ENCODE data around the gene AREL1.

AREL1 gene

GRCh38 chr14:74630881-74631690 is 81.8 kb downstream of the AREL1 start:
- H3K36me3 Mint-ChIP-seq (ENCODE audit: low read depth), result no peaks in the 10 kb centered on the region
- no peak overlapping the region for H3K4me3 Mint-ChIP-seq
- peak overlapping the region; percentile 4 for H3K27ac Mint-ChIP-seq
- no peak for DNase-seq
- TF ChIP-seq CTCF (IDR thresholded peaks at IDR 0.05), result no peak
- H3K27me3 Mint-ChIP-seq (ENCODE audit: low read depth, poor library complexity), result peaks cover 16% of the 10 kb centered on the region
- peaks cover 46% of the 10 kb centered on the region for H3K4me1 Mint-ChIP-seq
- H3K9me3 Mint-ChIP-seq, result no peaks in the 10 kb centered on the region

GRCh38 chr14:74628418-74628817 is 84.5 kb downstream of the AREL1 start:
- no peaks in the 10 kb centered on the region for H3K36me3 Mint-ChIP-seq (ENCODE audit: low read depth)
- no peak overlapping the region for H3K27ac Mint-ChIP-seq
- peaks cover 23% of the 10 kb centered on the region for H3K4me1 Mint-ChIP-seq
- H3K9me3 Mint-ChIP-seq, result no peaks in the 10 kb centered on the region
- DNase-seq, result no peak
- H3K27me3 Mint-ChIP-seq (ENCODE audit: low read depth, poor library complexity), result peaks cover 28% of the 10 kb centered on the region
- TF ChIP-seq CTCF (IDR thresholded peaks at IDR 0.05), result no peak
- no peak overlapping the region for H3K4me3 Mint-ChIP-seq

DNA sequence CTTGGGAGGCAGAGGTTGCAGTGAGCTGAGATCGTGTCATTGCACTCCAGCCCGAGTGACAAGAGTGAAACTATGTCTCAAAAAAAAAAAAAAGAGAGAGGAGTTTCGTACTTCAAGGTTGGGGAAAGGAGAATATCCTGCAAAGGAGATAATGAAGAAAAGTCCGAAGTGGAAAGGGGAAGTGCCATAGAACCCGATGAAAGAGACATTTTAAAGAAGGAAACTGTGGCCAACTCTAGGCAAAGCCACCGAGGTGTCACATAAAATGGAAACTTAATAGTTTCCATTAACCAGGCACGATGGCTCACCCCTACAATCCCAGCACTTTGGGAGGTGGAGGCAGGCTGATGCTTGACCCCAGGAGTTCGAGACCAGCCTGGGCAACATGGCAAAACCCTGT is 85.8 kb downstream of the AREL1 start:
- no peak for TF ChIP-seq CTCF (IDR thresholded peaks at IDR 0.05)
- Mint-ChIP-seq H3K4me3 (no peak overlapping the region), H3K36me3 (ENCODE audit: low read depth) (no peaks in the 10 kb centered on the region), H3K27me3 (ENCODE audit: low read depth, poor library complexity) (peaks cover 32% of the 10 kb centered on the region), H3K27ac (no peak overlapping the region), H3K9me3 (no peaks in the 10 kb centered on the region), H3K4me1 (peaks cover 17% of the 10 kb centered on the region)
- no peak for DNase-seq

- H3K4me1 Mint-ChIP-seq, result peaks cover 17% of the 10 kb centered on the region
- no peaks in the 10 kb centered on the region for H3K9me3 Mint-ChIP-seq
- no peaks in the 10 kb centered on the region for H3K36me3 Mint-ChIP-seq (ENCODE audit: low read depth)
- H3K27ac Mint-ChIP-seq, result no peak overlapping the region
- no peak for TF ChIP-seq CTCF (IDR thresholded peaks at IDR 0.05)
- H3K27me3 Mint-ChIP-seq (ENCODE audit: low read depth, poor library complexity), result peaks cover 30% of the 10 kb centered on the region
- no peak for DNase-seq
- H3K4me3 Mint-ChIP-seq, result no peak overlapping the region
Observed at GRCh38 chr14:74622257-74622656, 90.6 kb downstream of the AREL1 start.

DNA sequence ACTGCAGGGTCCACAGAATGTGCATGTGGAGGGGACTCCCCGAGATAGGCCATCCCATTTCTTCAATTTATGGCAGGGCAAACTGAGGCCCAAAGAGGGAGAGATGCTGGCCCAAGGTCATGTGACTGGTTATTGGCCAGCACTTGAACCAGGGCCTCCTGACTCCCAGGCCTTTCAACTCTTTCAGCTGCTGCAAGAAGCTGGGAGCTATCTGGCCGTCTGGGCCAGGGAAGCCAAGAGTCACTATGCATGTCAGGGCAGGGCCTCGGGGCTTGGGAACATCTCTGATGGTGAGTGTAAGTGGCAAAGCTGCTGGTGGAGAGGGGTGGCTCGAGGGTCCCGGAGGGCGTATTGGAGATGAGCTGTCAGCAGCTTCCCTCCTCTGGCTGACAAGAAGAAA is 91.3 kb downstream of the AREL1 start:
- DNase-seq, result no peak
- H3K4me1 Mint-ChIP-seq, result peaks cover 21% of the 10 kb centered on the region
- H3K27ac Mint-ChIP-seq, result no peak overlapping the region
- TF ChIP-seq CTCF (IDR thresholded peaks at IDR 0.05), result no peak
- no peaks in the 10 kb centered on the region for H3K36me3 Mint-ChIP-seq (ENCODE audit: low read depth)
- peaks cover 30% of the 10 kb centered on the region for H3K27me3 Mint-ChIP-seq (ENCODE audit: low read depth, poor library complexity)
- no peaks in the 10 kb centered on the region for H3K9me3 Mint-ChIP-seq
- no peak overlapping the region for H3K4me3 Mint-ChIP-seq

DNA sequence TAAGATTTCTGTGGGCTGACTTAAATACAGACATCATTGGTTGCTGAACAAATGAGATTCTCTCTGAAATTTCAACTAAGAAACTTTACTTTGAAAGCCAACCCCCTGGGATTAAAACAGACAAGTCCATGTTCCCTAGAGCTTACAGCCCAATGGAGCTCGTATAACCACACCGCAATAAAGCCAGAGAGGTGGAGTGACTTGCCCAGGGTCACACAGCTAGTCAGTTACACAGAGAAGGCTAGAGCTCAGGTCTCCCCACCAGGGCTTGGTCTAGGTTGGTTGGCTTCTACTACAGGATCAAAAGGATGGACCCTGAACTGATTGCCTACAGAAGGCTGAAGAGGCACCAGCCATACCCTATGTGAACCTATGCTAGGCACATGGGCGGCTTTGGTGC is 92.0 kb downstream of the AREL1 start:
- peaks cover 26% of the 10 kb centered on the region for H3K4me1 Mint-ChIP-seq
- TF ChIP-seq CTCF (IDR thresholded peaks at IDR 0.05), result no peak
- no peaks in the 10 kb centered on the region for H3K9me3 Mint-ChIP-seq
- peaks cover 32% of the 10 kb centered on the region for H3K27me3 Mint-ChIP-seq (ENCODE audit: low read depth, poor library complexity)
- H3K27ac Mint-ChIP-seq, result no peak overlapping the region
- DNase-seq, result no peak
- no peaks in the 10 kb centered on the region for H3K36me3 Mint-ChIP-seq (ENCODE audit: low read depth)
- no peak overlapping the region for H3K4me3 Mint-ChIP-seq
